GM20000 (cell line): ENCODE data around the gene CD52.
A peak's percentile ranks its signal among the peaks of the same experiment; 100 is the strongest.

Source experiments
- DNase-seq: peaks from one replicate; pipeline ENCODE4 v3.0.0; 2012; ENCODE audit warnings: low spot score
- CTCF ChIP-seq: IDR thresholded peaks from 2 replicates; pipeline ENCODE4 v1.5.1; 2012; ENCODE audit warnings: mild to moderate bottlenecking, control low read depth; ENCODE audit errors: extremely low read depth, missing control alignments

Gene CD52

DNA sequence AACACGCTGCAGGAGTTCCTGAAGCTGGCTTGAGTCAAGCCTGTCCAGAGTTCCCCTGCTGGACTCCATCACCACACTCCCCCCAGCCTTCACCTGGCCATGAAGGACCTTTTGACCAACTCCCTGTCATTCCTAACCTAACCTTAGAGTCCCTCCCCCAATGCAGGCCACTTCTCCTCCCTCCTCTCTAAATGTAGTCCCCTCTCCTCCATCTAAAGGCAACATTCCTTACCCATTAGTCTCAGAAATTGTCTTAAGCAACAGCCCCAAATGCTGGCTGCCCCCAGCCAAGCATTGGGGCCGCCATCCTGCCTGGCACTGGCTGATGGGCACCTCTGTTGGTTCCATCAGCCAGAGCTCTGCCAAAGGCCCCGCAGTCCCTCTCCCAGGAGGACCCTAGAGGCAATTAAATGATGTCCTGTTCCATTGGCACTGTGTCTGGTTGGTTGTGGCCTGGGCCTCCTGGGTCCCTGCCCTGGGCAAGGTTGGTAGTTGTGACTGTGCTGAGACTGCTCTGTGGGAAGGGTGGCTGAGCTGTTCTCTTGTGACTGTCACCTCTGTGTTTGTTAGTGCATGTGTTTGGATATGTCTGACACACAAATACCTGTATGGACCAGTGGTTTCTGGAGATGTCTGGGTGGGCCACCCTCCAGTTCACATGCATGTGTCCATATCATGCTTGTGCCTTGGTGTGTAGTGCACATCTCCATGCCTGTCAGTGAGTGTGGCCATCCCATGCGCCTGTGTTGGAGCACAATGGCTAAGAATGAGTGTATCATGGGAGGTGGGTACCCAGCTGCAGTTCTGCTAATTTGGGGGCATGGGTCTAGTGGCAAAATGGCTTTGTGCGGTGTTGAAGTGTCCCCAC, 36.4 kb upstream of the CD52 start:
- no peak for TF ChIP-seq CTCF

DNA sequence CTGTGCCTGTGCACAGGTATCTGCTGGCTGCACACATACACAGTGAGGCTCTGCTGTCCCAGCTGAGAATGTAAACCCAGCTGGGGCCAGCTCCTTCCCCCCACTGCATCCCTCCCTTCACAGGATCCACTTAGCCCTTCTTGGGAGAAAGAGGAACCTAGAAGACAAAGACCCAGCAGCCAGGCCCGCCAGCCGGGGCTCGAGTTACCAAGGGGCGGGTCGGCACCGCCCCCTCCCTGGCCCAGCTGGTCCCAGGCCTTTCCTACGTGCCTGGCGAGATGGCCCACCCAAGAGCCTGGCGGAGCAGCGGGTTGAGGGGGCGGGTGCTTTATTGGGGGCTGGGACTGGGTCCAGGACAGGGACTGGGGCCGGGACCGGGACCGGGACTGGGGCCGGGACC, 35.8 kb upstream of the CD52 start:
- TF ChIP-seq CTCF: no peak
- no peak for DNase-seq

More for the DNA sequence above, 36.4 kb upstream of the CD52 start:
- DNase-seq: peak; percentile 23

- TF ChIP-seq CTCF: no peak
- DNase-seq: no peak
Measured at GRCh38 chr1:26282401-26282918, 35.3 kb upstream of the CD52 start.

DNA sequence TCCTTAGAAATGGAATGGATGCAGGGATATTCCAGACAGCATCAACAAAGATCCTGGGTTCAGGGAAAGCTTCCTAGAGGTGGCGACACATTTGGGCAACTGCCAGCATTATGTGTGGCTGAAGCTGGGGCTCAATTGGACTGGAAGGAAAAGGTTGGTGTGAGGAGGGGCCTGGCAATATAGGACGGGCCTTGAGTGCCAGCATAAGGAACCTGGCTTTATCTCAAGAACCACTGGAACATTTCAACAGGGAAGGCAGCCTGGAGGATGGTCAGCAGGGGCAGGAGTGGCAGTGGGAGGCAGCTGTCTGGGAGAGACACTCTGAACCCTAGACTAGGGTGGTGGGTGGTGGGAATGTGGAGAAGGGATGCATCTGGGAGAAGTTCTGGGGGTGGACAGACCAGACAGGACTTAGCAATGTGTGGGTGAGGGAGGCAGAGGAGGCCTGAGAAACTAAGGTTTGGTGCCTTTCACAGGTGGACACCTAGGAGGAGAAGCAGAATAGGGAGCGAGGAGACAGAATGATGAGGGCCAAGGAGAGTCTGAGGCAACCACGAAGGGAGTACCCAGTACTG, 34.4 kb upstream of the CD52 start:
- DNase-seq: no peak
- no peak for TF ChIP-seq CTCF

DNA sequence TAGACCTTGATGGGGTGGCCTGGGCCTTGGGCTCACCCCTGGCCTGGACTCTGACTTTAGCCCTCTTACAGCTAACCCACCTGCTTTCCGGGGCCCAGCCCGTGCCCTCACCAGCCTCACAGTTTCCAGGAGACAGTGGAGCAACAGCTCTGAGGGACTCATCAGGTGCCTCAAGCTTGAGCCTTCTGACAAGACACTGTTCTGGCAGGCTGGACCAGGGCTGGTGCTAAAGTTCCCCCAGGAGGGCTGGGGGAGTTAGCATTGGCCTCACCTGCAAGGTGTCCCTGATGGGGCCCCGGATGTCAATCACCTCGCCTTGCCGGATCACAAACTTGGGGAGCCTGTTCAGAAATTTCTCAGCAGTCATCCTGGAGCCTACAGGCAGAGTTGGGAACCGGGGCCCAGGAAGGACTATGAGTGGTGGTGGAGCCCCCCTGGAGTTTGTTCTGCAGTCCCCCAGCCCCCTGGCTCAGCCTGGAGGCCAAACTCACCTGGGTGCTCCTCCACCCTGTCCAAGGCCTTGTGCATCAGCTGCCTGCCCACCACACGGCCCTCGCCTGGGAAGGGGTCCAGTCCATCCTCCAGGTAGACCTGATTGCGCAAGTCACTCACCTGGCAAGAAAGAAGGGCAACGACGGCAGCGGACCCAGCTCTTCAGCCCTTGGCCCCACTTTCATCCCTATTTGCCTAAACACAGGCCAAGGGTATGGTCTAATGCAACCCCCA, 33.7 kb upstream of the CD52 start:
- no peak for TF ChIP-seq CTCF
- no peak for DNase-seq

- peak; percentile 91 for TF ChIP-seq CTCF
- peak; percentile 84 for DNase-seq
Measured at GRCh38 chr1:26284597-26285347, 33.0 kb upstream of the CD52 start.
